UCSD-AML1 (cell line): ENCODE results near the gene PHLDB3.

Experiments
- DNase-seq: peaks from one replicate; lab custom pipeline; 2025; ENCODE audit not compliant: unreplicated experiment; lab: John Stamatoyannopoulos, UW

PHLDB3 gene

DNA sequence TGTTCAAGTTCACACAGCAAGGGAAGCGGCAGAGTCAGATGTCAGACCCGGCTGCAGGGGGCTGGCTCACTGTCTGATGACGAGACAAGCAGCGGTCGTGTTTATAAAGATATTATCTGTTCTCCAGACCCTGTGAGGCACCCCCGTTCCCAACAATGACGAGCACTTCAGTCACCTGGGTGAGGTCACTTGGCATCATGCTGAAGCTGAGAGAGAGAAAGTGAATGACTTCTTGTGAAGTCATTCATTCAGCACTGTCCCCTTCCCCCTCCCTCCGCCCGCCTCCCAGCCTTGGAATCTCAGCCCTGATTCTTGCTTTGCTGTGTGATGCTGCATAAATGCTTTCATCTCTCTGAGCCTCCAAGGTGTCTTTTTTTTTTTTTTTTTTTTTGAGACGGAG is 34.3 kb downstream of the PHLDB3 start:
- DNase-seq = no peak

DNA sequence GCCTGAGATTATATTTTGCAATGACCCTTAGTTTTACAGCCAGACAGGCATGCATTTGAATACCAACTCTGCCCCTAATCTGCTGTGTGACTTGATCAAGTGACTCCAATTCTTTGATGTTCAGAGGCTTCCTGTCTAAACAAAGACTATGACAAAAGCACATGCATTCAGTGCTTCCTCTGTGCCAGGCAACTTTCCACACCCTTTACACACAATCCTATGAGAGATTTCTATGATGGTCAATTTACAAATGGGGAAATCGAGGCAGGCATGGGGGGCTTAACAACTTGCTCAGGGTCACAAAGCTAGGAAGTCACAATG is 35.4 kb downstream of the PHLDB3 start:
- DNase-seq = no peak

DNA sequence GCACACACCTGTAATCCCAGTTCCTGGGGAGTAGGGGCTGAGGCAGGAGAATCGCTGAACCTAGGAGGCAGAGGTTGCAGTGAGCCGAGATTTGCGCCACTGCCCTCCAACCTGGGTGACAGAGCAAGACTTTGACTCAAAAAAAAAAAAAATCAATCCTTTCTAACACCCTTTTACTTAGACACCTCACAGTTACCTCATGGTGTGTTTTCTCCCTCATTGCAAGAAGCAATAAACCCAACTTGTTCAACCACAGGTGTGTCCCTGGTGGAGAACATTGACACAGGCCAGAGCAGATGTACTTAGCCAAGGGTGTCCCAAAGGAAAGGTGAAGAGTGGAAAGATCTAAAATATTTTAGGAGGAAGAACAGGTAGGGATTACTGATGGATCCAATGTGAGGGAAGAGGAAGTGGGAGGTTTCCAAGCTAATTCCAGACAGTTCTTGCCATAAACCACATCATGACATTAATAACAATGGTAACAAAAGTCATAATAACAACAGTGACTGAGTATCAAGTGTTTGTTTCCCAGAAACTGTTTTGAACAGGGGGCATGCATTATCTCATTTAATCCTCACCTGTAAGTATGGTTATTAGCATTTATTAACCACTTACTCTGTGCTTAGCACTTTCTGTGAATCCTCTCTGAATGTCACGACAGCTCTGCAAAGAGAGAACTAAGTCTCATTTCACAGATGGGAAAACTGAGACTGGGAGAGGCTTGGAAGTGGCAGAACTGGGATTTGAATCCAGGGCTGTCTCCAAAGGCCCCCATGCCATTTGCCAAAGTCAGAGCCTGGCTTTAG is 36.0 kb downstream of the PHLDB3 start:
- no peak for DNase-seq

DNA sequence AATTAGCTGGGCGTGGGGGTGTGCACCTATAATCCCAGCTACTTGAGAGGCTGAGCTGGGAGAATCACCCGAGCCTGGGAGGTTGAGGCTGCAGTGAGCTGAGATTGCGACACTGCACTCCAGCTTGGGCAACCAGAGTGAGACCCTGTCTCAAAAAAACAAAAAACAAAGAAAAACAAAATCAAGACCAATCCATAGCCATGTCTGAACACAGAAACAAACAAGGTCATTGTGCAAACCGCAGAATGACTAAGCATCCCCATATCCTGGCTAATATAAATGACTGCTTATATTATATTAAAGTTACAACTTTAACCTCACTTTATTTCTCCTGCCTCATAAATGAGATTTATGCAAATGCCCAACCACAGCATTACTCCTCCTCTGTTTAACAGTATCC is 36.8 kb downstream of the PHLDB3 start:
- no peak for DNase-seq

DNA sequence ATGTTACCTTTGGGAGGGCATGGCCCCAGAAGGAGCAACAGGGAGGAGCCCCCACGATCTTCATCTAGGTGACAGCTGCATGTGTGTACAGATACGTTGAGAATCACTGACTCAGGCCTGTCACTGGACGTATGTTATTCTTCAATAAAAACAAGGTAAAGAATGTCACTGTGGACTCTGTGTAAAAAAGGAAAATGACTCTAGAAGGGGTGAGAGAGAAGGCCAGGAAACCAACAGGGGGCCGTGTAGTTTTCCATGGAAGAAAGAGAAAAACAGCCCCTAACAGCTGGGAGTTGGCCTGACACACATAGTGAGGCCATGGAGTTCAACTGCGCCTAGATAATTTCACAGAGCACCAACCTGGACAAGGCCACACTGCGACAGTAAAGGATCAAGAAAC is 37.3 kb downstream of the PHLDB3 start:
- DNase-seq = no peak

DNA sequence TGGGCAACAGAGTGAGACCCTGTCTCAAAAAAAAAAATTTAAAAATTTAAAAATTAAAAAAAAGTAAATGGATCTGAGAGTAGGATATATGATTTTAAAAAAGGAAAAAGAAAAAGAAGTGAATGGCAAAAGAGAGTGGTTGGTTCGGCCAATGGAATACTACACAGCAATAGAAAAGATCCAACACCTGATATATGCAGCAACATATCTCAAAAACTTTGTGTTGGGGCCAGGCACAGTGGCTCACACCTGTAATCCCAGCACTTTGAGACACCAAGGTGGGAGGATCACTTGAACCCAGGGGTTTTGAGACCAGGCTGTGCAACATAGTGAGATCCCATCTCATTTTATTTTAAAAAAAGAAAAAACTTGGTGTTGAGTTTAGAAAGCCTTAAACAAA is 37.8 kb downstream of the PHLDB3 start:
- no peak for DNase-seq

DNA sequence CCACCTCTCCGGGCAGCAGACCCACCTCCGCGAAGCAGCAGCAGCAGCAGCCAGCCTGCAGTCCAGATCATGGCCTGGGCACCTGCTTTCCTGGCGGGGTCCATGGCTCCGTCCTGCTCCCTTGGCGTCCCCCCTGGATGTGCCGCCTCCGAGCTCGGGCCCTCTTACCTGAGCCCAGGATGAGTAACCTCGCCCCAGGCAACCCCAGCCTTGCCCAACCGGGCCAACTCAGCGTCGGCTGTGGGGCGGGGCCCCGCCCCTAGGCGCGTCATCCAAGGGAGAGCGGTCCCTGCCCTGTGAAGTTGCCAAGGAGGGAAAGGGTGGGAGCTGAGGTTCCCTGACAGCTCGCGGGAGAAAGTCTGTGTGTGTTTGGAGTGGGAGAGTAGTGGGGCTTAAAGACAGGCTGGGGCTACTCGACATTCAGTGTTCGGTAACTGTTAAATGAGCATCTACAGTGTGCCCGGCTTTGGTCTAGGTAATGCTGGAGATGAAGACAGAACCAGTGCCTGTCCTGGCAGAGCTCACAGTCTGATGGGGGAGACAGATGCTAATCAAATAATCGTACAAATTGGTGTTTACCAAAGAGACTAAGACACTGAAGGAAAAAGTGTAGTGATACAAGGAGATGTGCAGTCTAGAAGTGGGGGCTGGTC is 39.0 kb downstream of the PHLDB3 start, which contains the start of gene LYPD3:
LYPD3 (minus strand) TSS at position 141 of the 653 bp plus-strand sequence; CDS start at position 104, 37 bp downstream.
- DNase-seq = no peak

DNA sequence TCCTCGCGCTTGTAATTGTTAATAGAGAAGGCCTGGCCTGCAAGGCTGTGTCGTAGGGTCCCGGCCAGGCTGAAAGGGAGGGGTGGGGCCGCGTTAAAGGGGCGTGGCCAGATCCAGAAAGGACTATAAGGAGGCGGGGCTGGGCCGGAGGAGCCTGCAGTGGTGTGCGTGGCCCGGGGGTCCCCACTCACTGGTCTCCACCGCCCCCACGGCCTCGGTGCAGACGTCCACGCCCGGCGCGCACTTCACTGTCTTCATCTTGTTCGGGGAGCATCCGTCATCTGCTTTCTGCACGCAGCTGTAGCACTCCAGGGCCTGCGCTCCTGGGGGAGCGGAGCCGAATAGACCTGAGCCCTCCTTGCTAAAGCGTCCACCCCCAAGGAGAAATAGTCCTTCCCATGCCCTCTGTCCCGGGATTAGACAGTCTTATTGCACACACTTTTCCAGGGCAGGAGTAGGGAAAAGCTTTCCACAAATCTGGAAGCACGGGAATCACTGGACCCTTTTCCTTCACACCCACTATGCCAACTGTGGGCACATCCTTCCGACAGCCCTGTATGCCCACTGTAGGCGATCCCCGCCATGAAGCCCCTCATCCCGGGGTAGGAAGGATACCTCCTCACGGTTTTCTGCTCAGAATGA is 40.3 kb downstream of the PHLDB3 start:
- DNase-seq = no peak

DNA sequence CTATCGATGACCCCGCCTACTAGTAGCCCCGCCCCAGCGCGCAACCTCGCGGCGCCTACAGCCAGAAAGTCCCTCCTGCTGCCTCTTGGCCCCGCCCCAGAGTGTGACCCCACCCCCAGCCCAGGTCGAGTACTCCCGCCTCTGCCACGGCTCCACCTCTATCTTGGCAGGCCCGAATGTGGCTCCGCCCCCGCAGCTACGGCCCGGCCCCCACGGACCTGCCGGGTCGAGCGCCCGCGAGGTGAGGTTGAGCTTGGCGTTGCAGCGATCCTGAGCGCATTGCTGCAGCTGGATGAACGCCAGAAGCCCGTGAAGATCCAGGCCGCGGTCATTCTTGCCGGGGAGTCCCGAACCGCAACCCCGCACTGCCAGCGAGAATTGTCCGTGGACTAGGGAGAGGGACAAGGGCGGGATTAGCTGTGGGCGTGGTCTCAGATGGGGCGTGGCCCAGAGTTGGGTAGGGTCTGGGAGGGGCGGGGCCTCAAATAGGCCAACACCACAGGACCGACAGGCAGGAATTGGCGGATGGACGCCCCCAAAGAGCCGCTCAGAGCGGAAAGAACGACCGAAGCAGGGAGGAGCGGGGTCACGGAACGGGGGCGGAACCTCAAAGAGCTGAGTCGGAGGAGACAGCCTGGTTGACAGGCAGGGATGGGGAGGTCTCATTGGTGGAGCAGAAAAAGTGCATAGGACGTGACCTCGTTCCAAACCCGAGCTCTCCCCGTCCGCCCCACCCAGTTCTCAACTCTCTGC is 41.0 kb downstream of the PHLDB3 start:
- DNase-seq = peak; percentile 97

DNA sequence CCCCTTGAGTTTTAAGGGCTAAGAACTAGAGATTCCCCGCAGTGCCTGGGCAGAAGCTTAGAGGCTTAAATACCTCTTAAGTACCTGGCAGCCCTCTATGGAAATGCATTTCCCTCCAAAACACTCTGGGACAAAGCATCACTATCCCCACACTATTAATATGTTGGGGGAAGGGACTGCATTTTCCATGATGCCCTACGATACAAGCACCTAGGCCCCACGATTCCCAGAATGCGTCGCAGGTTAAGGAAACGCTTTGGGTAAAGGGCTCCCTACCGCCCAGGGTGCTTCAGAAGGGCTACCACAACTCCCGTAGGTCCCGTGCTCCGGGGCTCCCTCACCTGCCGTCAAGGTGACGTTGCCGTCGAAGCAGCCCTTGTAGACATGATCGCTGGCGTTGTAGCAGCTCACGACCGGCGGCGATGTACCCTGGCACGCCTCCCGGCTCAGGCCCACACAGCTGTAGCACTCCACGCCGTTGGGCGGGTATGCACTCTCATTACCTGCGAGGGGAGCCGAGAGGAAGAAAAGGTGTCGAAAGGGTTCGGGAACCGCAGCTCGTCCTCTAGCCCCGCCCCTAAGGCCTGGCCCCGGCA is 41.7 kb downstream of the PHLDB3 start:
- no peak for DNase-seq

DNA sequence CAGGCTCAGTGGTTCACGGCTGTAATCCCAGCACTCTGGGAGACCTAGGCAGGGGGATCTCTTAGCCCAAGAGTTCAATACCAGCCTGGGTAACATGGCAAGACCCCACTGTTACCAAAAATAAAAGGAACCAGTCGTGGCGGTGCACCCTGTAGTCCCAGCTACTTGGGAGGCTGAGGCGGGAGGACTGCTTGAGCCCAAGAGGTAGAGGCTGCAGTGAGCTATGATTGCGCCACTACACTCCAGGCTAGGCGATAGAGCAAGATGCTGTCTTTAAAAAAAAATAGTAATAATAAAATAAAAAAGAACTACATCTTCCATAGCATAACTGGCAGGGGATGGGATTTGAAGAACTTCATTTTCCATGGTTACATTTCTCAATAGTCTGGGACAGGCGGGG is 42.2 kb downstream of the PHLDB3 start:
- DNase-seq = no peak

DNA sequence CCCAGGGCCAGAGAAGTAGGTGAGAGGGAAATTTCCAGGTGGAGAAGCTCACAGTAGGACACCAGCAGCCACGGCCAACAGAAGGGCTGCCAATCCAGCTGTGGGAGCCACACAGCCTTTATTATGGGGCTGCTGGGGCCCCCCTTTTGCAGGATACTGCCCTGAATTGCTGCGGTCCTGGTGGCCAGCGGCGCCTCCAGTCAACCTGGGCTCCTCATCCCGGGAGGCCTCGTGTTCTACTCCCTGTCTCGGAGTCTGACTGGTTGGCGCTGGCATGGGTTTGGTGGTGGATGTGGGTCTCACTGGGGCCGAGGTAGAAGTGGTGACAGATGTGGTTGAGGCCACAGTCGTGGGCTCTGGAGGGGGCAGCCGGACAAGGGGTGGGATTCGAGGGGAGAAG is 43.2 kb downstream of the PHLDB3 start:
- DNase-seq = no peak

DNA sequence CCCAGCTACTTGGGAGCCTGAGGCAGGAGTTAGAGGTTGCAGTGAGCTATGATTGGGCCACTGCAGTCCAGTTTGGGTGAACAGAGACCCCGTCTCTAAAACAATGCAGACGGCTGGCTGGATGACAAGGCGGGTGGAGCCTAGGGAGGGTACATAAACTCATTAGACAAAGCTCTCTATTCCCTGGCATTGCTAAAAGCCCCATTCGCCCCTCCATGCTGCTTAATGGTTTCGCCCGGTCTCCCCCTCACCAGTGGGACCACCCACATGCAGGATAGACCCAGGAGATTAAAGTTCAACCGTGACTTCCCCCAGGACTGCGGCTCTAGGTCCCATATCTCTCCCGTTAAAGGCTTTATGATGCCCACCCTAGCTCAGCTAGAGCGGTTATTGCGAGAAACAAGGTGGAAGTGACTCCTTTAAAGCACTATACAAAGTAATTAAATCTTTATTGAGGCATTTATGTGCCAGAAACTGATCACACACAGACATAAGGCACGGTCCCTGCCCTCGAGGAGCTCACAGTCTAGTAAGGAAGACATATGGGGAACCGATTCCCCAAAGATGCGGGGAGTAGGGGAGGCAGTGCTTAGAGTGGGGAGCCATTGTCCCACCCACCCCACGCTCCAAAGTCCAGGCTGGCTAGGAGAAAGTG is 44.1 kb downstream of the PHLDB3 start:
- no peak for DNase-seq

DNA sequence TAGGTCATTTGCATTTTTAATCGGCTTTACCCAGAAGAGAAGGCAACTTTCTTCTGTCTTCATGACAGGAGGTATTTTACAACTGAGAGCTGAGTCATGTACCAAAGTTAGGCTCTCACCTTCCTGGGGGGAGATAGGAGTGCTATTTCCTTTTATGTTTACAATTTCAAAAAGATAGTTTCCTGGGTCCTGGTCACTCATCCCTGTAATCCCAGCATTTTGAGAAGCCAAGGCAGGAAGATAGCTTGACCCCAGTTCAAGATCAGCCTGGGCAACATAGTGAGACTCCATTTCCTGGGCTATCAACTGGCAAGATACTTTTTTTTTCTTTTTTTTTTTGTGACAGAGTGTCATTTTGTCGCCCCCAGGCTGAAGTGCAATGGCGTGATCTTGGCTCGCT is 46.7 kb downstream of the PHLDB3 start:
- no peak for DNase-seq

DNA sequence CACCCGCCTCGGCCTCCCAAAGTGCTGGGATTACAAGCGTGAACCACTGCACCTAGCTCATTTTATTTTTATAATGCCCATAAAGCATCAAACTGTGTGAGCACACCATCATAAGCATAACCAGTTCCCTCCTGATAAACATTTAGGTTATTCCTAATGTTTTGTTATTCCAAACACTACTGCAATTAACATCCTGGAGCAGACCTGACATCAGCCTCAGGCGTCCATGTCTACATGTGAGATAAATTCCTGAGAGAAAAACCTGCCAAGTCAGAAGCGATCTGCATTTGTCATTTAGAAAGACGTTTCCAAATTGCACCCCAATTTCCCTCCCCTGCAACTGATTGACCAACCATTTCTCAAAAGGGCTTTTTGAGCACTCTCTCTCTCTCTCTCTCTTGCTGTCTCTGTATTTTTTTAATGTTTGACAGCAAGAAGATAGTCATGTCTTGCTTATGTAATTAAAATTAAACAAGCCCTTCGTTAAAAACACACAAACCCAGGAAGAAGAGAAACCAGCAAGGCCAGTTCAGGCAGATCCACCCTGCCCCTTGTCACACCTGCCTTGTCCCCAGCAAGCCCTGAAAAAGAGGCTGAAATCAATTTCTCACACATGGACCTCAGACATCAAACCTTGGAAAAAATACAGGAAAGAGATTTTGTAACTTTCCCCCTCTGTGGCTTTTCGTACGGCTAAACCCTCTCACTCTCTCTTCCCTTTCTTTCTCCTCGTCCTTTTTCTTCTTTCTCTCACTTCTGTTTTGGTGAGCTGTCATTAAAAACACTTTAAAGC is 49.0 kb downstream of the PHLDB3 start:
- DNase-seq = no peak

DNA sequence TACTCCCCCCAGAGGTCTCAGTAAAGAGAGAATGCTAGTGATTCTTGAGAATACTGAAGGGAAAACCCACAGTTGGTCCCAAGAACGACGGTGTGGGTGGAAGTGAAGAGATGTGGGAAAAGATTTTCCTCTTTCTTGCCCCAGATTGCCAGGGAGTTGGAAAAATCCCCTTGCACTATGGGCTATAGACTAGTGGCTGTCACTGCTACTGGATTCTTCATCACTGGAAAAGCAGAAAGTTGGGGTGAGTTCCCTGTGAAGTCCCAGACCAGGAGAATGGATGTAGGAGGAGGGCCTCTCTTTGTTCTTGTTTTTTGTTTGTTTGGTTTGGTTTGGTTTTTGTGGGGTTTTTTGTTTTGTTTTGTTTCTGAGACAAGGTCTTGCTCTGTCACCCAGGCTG is 50.5 kb downstream of the PHLDB3 start:
- no peak for DNase-seq

DNA sequence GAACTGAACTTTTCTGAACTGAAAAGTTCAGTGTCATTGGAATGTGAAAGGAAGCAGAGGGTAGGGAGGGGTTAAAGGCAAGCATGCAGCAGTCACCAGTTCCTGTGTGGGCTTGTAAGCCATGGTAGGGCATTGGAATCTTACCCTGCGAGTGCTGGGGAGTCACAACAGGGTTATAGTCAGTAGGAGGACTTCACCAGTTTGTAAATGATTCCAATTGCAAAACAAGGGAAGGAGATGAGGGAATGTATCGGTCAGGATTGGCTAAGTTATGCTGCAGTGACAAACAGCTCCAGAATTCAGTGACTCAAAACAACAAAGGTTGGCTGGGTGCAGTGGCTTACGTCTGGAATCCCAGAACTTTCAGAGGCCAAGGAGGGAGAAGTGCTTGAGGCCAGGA is 52.0 kb downstream of the PHLDB3 start:
- no peak for DNase-seq

DNA sequence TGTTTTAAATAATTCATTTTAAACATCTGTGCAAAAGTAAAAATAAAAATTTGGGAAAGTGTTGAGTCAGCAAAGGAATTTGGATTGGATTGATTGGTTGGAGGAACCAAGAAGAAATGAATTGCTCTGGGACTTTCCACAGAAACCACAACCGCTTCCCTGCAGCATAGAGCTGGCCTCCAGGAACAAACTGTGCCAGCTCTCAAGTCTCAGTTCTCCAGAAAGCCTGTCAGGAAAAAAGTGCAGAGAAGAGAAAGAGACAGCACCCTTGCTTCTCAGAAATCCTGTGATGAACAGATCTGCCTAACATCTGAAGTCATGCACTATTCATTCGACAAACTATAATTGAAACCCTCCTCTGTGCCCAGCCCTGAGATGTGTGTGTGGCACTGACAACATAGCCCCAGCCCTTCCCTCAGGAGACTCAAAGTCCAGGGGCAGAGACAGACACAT is 54.0 kb downstream of the PHLDB3 start:
- DNase-seq = peak; percentile 35

DNA sequence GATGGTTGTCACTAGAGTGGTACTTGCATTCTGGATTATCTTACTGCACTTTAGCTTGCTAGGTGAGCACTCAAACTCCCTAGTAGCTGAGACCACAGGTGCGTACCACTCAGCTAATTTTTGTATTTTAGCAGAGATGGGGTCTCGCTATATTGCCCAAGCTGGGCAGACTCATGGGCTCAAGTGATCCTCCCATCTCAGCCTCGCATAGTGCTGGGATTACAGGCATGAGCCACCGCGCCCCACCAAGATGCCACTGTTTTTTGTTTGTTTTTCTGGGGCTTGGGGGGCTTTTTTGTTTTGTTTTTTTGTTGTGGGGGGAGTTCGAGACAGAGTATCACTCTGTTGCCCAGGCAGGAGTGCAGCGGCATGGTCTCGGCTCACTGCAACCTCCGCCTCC is 56.9 kb downstream of the PHLDB3 start:
- no peak for DNase-seq
